Hindlimb muscle (tissue), 1 donor: ENCODE results near the gene L3HYPDH. TPM values are rescaled to one million over a fixed set of nuclear protein-coding genes. Genes with fewer than 3 reads are reported as not detected.
"Not testable (repeated sequence)": the region's sequence is repeated elsewhere in the genome, so short reads cannot be mapped to it uniquely, and the experiment has no call there.

Source experiments
- DNase-seq: peaks from one replicate; pipeline ENCODE4 v3.0.0-alpha.2; 2013
- polyA plus RNA-seq: library from polyadenylated mRNA; unstranded; fragments of 120-200 nt; gene quantifications from one replicate; pipeline ENCODE4 v1.2.1, GENCODE V29; 2013; ENCODE audit not compliant: insufficient read length

The L3HYPDH gene
- polyA plus RNA-seq, 1 donor: 23.0 TPM

DNA sequence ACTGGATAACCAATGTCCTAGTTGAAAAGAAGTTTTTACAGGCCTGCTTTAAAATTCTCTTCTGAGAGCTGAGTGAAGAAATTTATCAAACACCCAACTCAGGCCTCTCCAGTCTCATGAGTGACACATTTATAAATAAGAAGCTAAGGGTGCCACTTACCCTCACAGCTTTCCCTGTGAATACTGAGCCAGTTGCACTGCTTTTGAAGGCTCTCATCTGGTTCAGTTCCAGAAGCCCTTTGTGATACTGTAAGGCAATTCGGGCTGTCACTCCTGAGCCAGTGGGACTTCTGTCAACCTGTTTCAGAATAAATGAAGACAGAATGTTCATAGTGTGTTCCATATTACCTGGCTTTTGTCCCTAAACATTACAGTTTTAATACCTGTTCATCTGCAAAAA lies 8.5 kb downstream of the L3HYPDH start:
- no peak for DNase-seq

DNA sequence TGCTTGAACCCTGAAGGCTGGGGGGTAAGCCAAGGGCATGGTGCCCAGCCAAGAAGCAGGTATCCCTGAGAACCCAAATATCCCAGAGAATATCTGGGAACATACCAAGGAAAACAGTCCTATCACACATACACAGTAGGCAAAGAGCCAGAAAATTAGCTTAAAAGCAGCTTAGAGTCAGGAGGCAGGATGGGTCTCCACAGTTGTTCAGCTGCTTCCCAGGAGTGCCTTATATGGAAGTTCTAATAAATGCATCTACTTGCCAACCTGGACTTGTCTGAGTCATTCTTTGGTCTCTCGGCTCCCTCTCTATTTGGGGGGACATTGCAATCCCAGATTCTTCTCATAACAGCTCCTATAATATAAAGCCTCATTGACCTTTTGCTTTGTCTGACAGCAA lies 10.0 kb downstream of the L3HYPDH start:
- DNase-seq: no peak

DNA sequence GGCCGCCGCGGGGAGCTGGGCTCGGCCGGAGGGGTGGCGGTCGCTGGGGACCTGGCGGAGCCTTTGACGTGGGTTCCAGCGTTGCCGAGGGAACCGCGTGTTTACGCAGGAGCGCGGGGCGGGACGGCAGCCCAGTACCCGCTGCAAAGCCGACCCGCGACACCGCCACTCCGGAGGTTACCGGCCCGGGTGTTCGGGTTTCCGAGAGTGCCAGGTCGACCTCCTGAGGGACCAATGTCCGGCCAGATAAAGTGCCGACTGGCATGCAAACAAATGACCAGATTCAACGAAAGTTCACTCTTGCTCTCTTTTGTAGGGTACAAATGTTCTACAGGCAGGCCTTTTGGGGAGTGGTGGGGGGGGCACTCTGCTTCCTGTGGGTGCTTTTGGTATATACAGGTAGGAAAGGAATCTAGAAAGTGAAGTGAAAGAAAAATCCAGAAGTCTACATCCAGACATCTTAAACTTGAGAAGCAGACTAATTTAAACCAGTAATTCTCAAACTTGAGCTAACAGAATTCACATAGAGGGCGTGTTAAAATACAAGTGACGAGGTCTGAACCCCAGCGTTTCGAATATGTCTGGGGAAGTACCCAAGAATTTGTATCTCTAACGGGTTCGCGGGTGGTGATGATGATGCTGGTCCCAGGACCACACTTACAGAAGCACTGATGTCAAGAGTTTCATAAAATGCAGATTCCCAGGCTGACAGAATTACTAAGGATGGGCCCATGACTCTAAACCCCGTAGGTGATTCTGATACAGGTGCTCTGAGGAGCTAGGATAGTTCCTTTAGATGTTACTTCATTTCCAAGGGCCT lies 18.7 kb downstream of the L3HYPDH start, which contains the start of gene GPR135:
GPR135 (minus strand) TSS at position 65 of the 820 bp plus-strand sequence. CDS start 154 bp downstream, outside the sequence.
- DNase-seq: no peak

DNA sequence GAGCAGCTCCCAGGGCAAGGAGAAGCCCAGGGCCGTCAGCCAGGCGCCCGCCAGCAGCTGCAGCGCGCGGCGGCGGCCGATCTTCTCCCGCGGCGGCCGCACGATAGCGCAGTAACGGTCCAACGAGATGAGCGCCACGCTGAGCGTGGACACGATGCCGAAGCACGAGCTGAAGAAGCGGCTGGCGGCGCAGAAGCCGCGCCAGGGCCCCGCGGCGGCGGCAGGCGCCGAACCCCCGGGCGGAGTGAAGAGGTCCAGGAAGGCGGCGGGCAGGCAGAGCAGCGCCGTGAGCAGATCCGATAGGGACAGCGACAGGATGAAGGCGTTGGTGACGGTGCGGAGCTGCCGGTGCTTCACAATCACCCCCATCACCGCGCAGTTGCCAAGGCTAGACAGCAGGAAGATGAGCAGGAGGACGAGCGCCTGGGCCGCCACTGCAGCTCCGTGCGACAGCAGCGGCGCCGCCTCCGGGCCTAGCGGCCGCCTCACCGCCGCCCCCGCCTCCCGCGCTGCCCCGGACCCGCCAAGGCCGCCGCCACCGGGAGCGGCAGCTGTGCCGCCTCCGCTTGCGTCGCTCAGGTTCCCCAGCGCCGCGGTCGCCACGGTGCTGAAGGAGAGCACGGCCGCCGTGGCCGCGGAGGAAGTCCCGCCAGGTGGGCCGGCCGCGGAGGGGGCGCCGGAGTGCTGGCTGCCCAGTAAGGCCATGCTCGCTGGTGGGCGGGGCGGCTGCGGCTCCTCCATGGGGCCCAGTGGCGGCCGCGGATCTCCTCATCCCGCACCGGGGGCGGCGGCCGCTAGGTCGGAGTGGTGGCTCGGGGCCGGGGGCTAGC lies 19.5 kb downstream of the L3HYPDH start:
- DNase-seq: peak; percentile 73

DNA sequence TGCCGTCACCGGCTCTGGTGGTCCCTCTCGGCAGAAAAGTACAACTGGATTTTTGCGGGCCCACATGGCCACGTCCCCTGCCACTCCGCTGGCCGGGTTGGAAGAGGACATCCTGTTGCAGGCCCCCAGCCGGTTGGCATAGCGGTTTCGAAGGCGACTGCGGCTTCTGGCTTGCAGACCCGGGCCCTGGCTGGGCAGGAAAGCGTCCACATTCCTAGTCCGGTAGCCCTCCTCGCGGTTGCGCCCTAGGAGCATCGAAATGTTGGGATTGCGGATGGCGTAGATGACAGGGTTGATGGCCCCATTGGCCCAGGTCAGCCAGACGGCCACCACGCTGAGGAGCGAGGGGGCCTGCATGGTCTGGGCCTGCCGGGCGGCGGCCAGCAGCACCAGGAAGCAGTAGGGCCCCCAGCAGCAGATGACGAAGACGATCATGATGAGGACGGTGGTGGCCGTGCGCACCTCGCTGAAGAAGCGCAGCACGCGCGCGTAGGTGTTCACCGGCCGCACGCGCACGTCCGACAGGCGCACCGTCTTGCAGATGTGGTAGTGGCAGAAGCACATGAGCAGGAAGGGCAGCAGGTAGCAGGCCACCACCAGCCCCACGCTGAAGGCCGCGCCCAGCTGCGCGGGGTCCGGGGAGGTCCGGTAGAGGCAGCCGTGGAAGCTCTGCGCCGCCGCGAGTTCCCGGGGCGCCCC lies 20.3 kb downstream of the L3HYPDH start:
- peak; percentile 28 for DNase-seq

DNA sequence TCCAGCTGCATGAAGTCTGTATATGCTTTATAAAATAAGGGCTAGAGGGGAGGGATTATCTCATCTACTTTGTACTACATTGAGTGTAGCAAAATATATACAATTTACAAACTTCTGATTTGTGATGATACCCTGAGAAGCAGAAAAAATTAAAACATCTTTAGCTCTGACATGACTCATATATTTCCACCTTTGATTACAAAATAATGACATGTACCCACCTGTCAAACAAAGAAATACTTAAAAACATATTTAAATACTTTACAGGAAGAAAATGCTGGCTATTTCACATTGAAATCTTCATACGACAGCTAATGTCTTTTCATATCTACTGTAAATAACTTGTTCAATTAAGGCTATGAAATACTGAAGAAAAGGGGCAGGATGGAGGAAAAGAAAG lies 22.3 kb downstream of the L3HYPDH start:
- DNase-seq: no peak

DNA sequence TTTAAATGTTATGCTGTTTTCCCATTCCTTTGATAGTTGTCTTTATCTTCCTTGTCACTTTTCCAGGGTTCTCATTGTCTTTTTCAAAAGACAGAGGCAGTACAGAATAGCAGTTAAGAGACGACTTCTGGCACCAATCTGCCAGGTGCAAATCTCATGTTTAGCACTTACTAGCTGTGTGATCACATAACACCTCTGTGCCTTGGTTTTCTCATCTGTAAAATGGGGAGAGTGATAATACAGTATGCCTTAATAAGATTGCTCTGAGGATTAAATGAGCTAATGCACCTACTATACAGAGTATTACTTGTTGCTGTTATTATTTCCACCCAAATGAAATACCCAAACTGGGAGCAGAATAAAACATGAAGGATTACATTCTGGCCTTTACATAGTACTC lies 23.8 kb downstream of the L3HYPDH start:
- no peak for DNase-seq

DNA sequence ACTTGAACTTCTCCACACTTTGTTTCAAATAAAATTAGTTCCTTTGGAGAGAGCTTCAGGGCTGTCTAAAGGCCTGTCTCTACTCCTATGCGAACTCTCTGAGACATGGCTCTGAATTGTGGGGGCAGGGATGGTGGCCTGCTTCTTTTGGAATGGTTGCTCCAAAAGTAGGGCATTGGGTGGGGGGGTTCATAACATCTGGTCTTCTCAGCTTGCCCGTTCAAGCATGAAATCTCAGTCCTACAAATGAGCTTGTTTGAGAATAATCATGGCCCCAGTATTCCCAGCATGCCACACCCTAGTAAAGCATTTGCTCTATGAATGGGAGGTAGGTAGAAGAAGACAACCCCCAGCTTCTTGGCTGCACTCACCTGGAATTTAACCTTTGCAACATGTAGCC lies 25.7 kb downstream of the L3HYPDH start:
- no peak for DNase-seq

DNA sequence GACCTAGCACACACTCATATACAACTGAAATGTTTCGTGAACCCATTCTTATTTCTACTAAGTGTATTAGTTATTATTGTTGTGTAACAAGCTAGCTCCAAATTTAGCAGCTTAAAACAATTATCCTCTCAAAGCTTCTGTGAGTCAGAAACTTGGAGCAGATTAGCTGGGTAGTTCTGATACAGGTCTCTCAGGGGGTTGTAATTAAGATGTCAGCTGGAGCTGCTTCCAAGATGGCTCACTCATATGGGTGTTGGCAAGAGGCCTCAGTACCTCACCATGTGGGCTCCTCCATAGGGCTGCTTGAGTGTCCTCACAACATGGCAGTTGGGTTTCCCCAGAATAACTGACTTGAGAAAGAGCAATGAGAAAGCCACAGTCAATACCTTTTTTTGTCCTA lies 28.8 kb downstream of the L3HYPDH start:
- no peak for DNase-seq

DNA sequence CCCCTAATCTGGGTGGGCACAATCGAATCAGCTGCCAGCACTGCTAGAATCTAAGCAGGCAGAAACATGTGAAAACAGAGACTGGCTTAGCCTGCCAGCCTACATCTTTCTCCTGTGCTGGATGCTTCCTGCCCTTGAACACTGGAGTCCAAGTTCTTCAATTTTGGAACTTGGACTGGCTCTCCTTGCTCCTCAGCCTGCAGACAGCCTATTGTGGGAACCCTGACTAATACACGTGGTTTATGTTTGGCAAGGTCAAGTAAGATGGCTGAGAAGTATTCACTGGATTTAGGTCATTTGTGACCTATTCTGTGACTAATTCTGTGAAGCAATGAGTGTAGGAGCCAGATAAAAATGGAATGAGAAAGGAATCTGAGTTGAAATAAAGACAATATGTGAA lies 30.1 kb downstream of the L3HYPDH start:
- no peak for DNase-seq

DNA sequence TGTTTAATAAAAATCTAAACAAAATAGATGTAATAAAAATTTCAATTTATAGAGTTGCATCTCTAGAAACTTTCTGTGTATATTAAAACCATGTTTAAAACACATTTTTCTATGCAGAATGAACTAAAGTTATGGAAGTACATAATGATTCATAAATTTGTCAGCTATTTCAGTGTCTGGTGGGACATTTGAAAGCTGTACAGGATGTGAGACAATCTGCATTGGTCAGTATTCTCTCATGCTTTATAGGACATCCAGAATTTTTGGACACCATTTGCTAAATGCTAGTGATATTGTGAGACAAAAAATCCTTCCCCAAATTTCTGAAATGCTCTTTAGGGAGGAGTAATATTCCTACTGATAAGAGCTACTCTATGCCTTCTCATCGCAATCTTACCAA lies 32.4 kb downstream of the L3HYPDH start:
- DNase-seq: no peak

DNA sequence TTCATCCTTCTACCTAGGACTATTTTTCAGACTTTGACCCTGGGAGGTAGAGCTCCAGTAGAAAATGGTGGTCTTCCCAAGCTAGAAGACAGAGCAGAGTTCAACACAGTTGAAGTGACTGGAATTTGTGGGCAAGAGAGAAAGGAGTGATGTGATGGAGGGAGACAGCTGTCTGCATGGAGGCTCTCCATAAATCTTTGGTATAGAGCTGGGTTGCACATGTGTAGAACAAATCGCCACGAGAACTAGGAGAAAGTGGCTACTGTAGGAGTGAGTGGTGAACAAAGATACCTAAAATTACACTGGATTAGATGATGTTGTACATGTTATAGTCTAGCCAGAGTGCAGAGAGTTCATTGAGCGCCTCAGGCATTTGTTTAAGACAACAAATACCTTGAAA lies 33.5 kb downstream of the L3HYPDH start:
- DNase-seq: no peak

DNA sequence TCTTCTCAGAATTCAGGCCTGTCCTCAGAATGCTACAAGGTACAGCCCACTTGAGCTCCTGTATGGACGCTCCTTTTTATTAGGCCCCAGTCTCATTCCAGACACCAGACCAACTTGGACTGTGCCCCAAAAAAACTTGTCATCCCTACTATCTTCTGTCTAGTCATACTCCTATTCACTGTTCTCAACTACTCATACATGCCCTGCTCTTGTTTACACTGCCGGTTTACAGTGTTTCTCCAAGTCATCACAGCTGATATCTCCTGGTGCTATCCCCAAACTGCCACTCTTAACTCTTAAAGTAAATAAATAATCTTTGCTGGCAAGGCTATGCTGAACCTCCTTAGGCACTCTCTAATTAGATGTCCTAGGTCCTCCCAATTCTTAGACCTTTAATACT lies 35.5 kb downstream of the L3HYPDH start:
- DNase-seq: not testable (repeated sequence)

DNA sequence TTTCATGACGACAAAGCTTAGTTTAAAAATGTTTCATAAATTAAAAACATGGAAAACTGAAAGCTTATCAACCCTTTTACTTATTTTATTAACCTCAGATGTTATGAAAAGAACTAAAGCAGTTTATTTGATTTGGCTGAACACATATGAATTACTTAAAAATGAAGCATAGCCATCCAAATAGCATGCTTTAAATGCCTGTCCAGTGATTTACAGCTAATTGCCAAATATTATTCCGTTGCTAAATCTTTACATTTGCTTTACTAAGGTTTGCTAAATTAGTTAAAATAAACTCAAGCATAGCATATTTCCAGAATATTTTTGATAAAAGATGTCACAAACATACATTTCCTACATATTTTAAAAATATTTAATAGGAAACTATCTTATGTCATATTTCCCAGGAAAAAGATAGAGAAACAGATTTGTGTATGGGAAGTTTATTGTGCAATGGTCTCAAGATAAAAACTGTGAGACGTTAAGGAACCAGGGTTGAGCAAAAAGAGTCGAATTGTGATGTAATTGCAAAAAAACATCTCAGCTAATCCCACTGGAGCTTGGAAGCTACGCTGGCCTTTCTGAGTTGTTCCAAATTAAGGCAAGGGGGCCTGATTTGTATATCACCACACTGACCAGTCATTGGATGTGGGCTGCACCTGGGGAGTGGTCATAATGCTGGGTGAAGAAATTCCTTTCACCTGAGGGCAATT lies 44.8 kb downstream of the L3HYPDH start:
- no peak for DNase-seq

DNA sequence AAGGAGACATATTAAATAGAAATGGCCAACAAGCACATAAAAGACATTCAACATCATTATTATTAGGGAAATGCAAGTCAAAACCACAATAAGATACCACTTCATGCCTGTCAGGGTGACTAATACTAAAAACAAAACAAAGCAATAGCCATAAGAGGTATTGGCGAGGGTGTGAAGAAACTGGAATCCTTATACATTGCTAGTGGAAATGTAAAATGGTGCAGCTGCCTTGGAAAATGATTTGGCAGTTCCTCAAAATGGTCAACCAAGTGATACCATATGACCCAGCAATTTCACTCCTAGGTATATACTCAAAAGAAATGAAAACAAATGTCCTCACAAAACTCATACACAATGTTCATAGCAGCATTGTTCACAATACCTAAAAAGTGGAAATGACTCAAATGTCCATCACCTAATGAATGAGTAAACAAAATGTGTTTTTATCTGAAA lies 46.0 kb downstream of the L3HYPDH start:
- DNase-seq: no peak

DNA sequence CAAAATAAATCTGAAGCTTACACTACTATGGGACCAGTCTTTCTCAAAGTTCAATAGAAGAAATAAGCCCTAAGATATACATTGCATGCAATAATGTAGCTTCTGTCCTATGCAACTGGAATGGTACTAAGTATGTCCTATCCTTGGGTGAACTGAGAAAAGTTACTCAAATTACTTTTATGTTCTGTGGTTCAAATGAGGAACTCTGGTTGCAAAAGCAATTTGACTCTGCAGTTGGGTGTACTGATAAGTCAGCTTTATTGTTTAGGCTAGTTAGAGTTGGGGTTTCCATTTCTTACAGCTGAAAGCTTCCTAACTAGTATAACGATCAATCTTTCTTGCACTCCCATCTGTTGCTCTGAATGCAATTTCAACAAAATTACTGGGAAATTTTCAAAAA lies 48.2 kb downstream of the L3HYPDH start:
- no peak for DNase-seq

DNA sequence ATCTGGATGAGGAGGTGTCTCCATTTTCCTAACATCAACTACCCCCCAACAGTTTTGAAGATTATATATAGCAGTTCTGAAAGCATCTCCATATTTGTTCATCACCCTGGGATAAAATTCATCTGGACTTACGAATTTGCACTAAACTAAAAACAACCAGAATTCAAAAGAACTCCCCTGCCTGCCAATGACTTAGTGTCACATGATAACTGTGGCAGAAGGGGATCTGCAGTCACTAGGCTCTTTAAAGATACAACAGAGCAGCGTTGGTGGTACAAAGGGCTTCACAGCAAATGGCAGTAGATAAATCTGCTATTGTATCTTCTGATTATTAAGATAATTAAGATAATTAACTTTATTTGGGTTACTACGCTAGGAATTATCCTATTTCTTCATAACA lies 49.1 kb downstream of the L3HYPDH start:
- no peak for DNase-seq

DNA sequence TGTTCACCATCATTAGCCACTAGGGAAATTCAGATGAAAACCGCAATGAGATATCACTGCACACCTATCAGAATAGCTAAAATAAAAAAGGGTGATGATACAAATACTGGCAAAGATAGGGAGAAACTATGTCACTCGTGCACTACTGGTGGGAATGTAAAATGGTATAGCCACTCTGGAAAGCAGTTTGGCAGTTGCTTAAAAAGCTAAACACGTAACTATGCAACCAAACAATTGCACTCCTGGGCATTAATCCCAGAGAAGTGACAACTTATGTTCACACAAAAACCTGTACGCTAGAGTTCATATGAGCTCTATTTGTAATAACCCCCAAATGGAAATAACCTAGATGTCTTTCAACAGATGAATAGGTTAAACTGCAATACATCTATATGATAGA lies 54.4 kb downstream of the L3HYPDH start:
- no peak for DNase-seq

DNA sequence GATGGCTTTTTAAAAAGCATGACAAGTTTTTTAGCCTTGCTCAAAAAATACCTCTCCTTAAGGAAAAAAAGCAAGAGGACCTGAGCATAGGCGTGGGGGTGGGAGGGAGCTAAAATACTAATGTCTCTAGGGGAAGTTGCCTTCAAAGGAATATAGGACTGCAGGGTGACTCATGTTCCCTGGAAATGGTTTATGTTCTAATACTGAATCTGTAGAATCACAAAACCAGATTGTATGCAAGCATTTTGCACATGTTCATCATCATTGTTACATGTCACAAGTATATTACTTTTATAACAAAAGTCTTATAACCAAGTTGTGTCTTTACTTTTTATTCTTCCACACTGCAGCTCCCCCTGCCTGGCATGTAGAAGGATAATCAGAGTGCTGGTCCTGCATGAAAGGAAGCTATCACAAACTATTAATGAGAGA lies 55.6 kb downstream of the L3HYPDH start:
- peak; percentile 44 for DNase-seq

DNA sequence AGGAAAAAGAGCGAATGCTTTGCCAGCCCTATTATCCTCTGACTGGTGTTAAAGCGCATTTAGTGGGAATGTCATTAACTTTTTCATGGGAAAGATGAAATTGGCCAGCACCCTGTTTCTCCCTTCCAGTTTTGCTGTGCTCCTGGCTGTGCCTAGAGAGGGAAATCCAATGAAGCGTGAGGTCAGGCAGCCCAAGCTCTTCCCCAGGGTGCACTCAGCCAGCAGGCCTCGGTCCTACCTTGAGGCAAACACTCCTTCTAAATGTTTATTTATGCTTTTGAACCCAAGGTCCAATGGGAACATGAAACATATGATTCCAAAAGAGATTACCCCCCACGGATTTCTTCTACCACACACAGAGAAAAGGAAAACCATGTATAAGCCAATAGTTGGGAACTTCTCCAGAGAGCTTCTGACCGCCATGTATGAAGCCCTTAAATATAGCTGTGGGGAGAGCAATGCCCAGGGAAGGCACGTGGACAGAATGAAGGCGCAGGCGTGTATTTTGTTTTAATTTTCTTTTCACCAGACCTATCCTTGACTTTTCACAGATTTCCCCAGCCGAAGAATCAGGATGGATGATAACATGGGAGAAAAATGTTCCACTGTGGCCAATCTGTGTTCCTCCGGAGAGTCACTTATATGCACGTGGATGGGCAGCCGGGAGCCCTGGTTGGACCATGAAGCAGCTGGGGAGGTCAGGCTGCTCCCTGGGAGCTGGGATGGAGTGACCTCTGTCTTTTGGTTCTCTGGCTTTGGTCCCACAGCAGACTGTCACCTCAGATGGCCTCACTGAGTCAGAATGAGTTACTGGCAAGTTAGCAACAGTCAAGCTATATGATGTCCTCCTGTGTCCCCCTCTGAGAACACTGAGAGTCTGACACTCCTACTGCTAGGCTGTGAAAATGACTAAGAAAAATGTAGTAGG lies 56.3 kb downstream of the L3HYPDH start:
- peak; percentile 42 for DNase-seq

DNA sequence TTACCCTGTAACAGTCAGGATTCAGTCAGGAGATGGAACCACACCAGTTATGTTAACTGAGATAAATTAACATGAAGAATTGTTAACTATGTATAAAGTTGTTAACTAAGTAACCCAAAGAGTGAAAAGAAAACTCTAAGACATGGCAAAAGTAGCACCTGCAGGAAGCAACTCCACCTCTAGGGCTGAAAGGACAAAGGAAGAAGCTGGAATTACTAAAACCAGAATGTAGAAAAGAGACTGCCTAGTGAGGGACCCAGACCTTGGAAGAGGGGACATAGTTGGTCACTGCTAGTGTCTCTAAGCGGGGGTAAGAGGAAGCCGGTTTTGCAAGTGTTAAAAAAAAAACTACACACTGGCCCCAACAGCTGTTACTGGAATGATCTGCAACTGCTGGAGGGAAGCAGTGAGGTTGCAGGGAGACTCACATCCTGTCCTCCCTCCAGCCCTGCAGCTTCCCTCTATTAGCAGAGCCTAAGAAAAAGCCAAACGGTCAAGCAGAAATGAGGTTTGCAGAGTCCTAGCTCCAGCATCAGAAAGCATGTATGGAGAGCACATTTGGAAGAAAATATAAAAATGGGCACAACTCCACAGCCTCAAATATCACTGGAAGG lies 58.8 kb downstream of the L3HYPDH start:
- DNase-seq: peak; percentile 75
